Smooth muscle cell (in vitro differentiated cells): ENCODE measurements around the gene ADAMTSL1. TPM values are rescaled to one million over a fixed set of nuclear protein-coding genes. Genes with fewer than 3 reads are reported as not detected.

Experiments used
- DNase-seq: peaks from one replicate; lab custom pipeline; 2025; ENCODE audit not compliant: unreplicated experiment; lab: John Stamatoyannopoulos, UW
- H2AFZ ChIP-seq: fragments of 200-600 bp; sonication (generic); 2 replicates; pipeline ENCODE4 v1.6.0; 2016; ENCODE audit warnings: antibody characterized with exemption, low read depth, mild to moderate bottlenecking
- H3F3A ChIP-seq: fragments of 200-600 bp; sonication (generic); 2 replicates; pipeline ENCODE4 v1.6.0; 2017; ENCODE audit warnings: antibody characterized with exemption, low read depth
- H3K27ac ChIP-seq: fragments of 200-600 bp; sonication (generic); 2 replicates; pipeline ENCODE4 v1.5.1; 2016; ENCODE audit warnings: low read depth, mild to moderate bottlenecking
- H3K27me3 ChIP-seq: fragments of 200-600 bp; sonication (generic); 2 replicates; pipeline ENCODE4 v1.6.1; 2016; ENCODE audit warnings: low read depth, mild to moderate bottlenecking
- H3K36me3 ChIP-seq: fragments of 200-600 bp; sonication (generic); 2 replicates; pipeline ENCODE4 v1.5.1; 2016; ENCODE audit warnings: low read depth
- H3K4me1 ChIP-seq: fragments of 200-600 bp; sonication (generic); 2 replicates; pipeline ENCODE4 v1.5.1; 2016; ENCODE audit warnings: low read depth
- H3K4me2 ChIP-seq: fragments of 200-600 bp; sonication (generic); 2 replicates; pipeline ENCODE4 v1.6.0; 2016; ENCODE audit warnings: mild to moderate bottlenecking
- H3K4me3 ChIP-seq: fragments of 200-600 bp; sonication (generic); 2 replicates; pipeline ENCODE4 v1.5.1; 2016; ENCODE audit warnings: mild to moderate bottlenecking
- H3K79me2 ChIP-seq: fragments of 200-600 bp; sonication (generic); 2 replicates; pipeline ENCODE4 v1.6.0; 2016; ENCODE audit warnings: low read depth, mild to moderate bottlenecking
- H3K9ac ChIP-seq: fragments of 200-600 bp; sonication (generic); 2 replicates; pipeline ENCODE4 v1.6.0; 2016; ENCODE audit warnings: low read depth
- H3K9me3 ChIP-seq: fragments of 200-600 bp; sonication (generic); replicated peaks from 2 replicates; pipeline ENCODE4 v1.5.1; 2016; ENCODE audit warnings: low read depth
- H4K20me1 ChIP-seq: fragments of 200-600 bp; sonication (generic); 2 replicates; pipeline ENCODE4 v1.6.0; 2016; ENCODE audit warnings: low read depth
- CTCF ChIP-seq: fragments of 200-600 bp; sonication (generic); IDR thresholded peaks from 2 replicates; pipeline ENCODE4 v1.5.1; 2017; ENCODE audit warnings: borderline replicate concordance, mild to moderate bottlenecking, antibody characterized with exemption; ENCODE audit not compliant: insufficient read depth, poor library complexity, severe bottlenecking
- WGBS: methylation state at CpG from one replicate; pipeline ENCODE4 v1.1.7; 2016; ENCODE audit warnings: low lambda C conversion rate; 5-methylcytosine and 5-hydroxymethylcytosine counted together
- polyA plus RNA-seq: library from polyadenylated mRNA; unstranded; fragments of >200 nt; fragmentation: Nextera tagmentation; extraction: Ambion mirVana; gene quantifications from 2 replicates; pipeline ENCODE4 v1.2.1, GENCODE V29; 2016
- total RNA-seq: library from RNA; depleted of rRNA; stranded (reverse); fragments of >200 nt; gene quantifications from 2 replicates; pipeline ENCODE4 v1.2.3, GENCODE V29; 2014

Gene ADAMTSL1
- total and polyA plus RNA-seq, 2 experiments from 2014 or later: 4.3 to 4.4 TPM

DNA sequence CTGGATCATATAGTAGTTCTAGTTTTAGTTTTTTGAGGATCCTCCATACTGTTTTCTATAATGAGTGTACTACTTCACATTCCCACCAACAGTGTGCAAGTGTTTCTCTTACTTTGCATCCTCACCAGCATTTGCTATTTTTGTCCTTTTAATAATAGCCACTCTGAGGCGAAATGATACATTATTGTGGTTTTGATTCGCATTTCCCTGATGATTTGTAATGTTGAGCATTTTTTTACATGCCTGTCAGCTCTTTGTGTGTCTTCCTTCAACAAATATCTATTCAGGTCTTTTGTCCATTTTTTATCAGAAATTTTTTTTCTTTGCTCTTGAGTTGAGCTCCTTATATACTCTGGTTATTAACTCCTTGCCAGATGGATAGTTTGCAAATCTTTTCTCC lies 114.0 kb downstream of the ADAMTSL1 start:
- 86% methylated on average over 2 of the region's 2 CpGs for WGBS
- no peak overlapping the region for H3K27ac ChIP-seq
- H3K4me1 ChIP-seq: no peaks in the 10 kb centered on the region
- H2AFZ ChIP-seq: no peak overlapping the region
- H3K36me3 ChIP-seq: peaks cover 4% of the 10 kb centered on the region
- DNase-seq: no peak
- no peak overlapping the region for H3K4me3 ChIP-seq
- H3F3A ChIP-seq: no peaks in the 10 kb centered on the region
- H3K79me2 ChIP-seq: no peaks in the 10 kb centered on the region
- no peaks in the 10 kb centered on the region for H3K9me3 ChIP-seq
- H3K27me3 ChIP-seq: no peaks in the 10 kb centered on the region
- TF ChIP-seq CTCF: no peak
- no peak overlapping the region for H3K9ac ChIP-seq
- no peaks in the 10 kb centered on the region for H4K20me1 ChIP-seq
- no peak overlapping the region for H3K4me2 ChIP-seq

DNA sequence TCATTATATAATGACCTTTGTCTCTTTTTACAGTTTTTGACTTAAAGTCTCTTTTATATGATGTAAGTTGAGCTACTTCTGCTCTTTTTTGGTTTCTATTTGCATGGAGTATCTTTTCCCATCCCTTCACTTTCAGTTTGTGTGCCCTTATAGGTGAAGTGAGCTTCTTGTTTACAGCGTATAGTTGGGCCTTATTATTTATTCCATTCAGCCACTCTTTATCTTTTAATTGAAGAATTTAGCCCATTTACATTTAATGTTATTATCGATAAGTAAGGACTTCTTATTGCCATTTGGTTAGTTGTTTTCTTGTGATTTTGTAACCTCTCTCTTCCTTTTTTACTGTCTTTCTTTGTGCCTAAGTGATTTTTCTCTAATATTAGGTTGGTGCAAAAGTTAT lies 117.3 kb downstream of the ADAMTSL1 start:
- H3K4me2 ChIP-seq: no peak overlapping the region
- no peak for DNase-seq
- H3F3A ChIP-seq: no peaks in the 10 kb centered on the region
- H3K79me2 ChIP-seq: no peaks in the 10 kb centered on the region
- H2AFZ ChIP-seq: no peak overlapping the region
- H3K9ac ChIP-seq: no peak overlapping the region
- no peak overlapping the region for H3K27ac ChIP-seq
- no peaks in the 10 kb centered on the region for H3K4me1 ChIP-seq
- H3K27me3 ChIP-seq: no peaks in the 10 kb centered on the region
- H4K20me1 ChIP-seq: no peaks in the 10 kb centered on the region
- H3K9me3 ChIP-seq: no peaks in the 10 kb centered on the region
- WGBS: 92% methylated on average over 2 of the region's 2 CpGs
- H3K4me3 ChIP-seq: no peak overlapping the region
- H3K36me3 ChIP-seq: peaks cover 4% of the 10 kb centered on the region
- TF ChIP-seq CTCF: no peak

DNA sequence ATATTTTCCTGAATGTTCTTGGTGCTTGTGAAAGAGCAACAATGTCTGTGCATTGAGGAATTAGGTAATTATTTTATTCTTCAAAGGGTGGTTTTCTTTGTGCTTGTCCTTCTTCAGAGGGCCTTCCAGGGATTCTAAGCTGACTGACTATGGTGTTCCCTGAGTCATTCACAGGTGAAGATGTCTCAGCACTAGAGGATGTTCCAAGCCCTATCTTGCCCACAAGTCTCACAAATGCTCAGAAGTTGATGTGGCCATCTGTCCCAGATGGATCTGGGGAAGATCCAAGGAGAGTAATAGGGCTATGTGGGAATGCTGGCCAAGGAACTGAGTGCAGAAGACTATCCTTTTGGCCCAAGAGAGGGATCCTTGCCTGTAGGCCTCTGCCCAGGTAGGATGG lies 120.9 kb downstream of the ADAMTSL1 start:
- Histone ChIP-seq H3K27me3 (no peaks in the 10 kb centered on the region), H3K4me2 (no peak overlapping the region), H3K4me1 (no peaks in the 10 kb centered on the region), H4K20me1 (no peaks in the 10 kb centered on the region), H3K9ac (no peak overlapping the region), H3K27ac (no peak overlapping the region), H2AFZ (no peak overlapping the region), H3F3A (no peaks in the 10 kb centered on the region), H3K79me2 (no peaks in the 10 kb centered on the region), H3K36me3 (peaks cover 4% of the 10 kb centered on the region), H3K9me3 (no peaks in the 10 kb centered on the region), H3K4me3 (no peak overlapping the region)
- no peak for DNase-seq
- no peak for TF ChIP-seq CTCF

GRCh38 chr9:18595597-18595996 lies 121.6 kb downstream of the ADAMTSL1 start:
- H3K4me1 ChIP-seq: no peaks in the 10 kb centered on the region
- no peak for TF ChIP-seq CTCF
- H3K36me3 ChIP-seq: peaks cover 4% of the 10 kb centered on the region
- H4K20me1 ChIP-seq: no peaks in the 10 kb centered on the region
- no peak overlapping the region for H3K4me2 ChIP-seq
- H3K4me3 ChIP-seq: no peak overlapping the region
- no peak for DNase-seq
- no peaks in the 10 kb centered on the region for H3K27me3 ChIP-seq
- no peaks in the 10 kb centered on the region for H3K79me2 ChIP-seq
- H3K9ac ChIP-seq: no peak overlapping the region
- H2AFZ ChIP-seq: no peak overlapping the region
- no peak overlapping the region for H3K27ac ChIP-seq
- H3K9me3 ChIP-seq: no peaks in the 10 kb centered on the region
- no peaks in the 10 kb centered on the region for H3F3A ChIP-seq
- WGBS: 88% methylated on average over 3 of the region's 3 CpGs
